HG03521 (cell line): ENCODE measurements around the gene TENM4.
A peak's percentile ranks its signal among the peaks of the same experiment; 100 is the strongest.
"Not testable (repeated sequence)": the region's sequence is repeated elsewhere in the genome, so short reads cannot be mapped to it uniquely, and the experiment has no call there.

Experiments used
- ATAC-seq: cut with Tn5 transposase; IDR thresholded peaks from one replicate; pipeline ENCODE4 v1.9.1; 2021; ENCODE audit warnings: mild to moderate bottlenecking, moderate library complexity; ENCODE audit not compliant: unreplicated experiment

The TENM4 gene

GRCh38 chr11:79227308-79227707, 213.5 kb downstream of the TENM4 start:
- ATAC-seq, result no peak

GRCh38 chr11:79226126-79226525, 214.7 kb downstream of the TENM4 start:
- no peak for ATAC-seq

GRCh38 chr11:79222163-79222562, 218.7 kb downstream of the TENM4 start:
- ATAC-seq, result not testable (repeated sequence)

GRCh38 chr11:79221444-79222130, 219.2 kb downstream of the TENM4 start:
- ATAC-seq, result no peak

- no peak for ATAC-seq
These were observed 220.7 kb downstream of the TENM4 start for GRCh38 chr11:79220171-79220570.

GRCh38 chr11:79219186-79220045, 221.4 kb downstream of the TENM4 start:
- no peak for ATAC-seq

- no peak for ATAC-seq
These were observed 228.1 kb downstream of the TENM4 start for GRCh38 chr11:79212741-79213190.

GRCh38 chr11:79209540-79210266, 231.1 kb downstream of the TENM4 start:
- no peak for ATAC-seq

GRCh38 chr11:79208126-79208525, 232.7 kb downstream of the TENM4 start:
- ATAC-seq, result peak; percentile 54

- ATAC-seq, result no peak
These were observed 233.9 kb downstream of the TENM4 start for GRCh38 chr11:79206951-79207350.

GRCh38 chr11:79205786-79206185, 235.0 kb downstream of the TENM4 start:
- ATAC-seq, result no peak

- no peak for ATAC-seq
These were observed 239.0 kb downstream of the TENM4 start for GRCh38 chr11:79201677-79202347.

- ATAC-seq, result no peak
These were observed 240.3 kb downstream of the TENM4 start for GRCh38 chr11:79200398-79201070.

- no peak for ATAC-seq
These were observed 241.0 kb downstream of the TENM4 start for GRCh38 chr11:79199729-79200354.

- ATAC-seq, result no peak
These were observed 242.0 kb downstream of the TENM4 start for GRCh38 chr11:79198898-79199250.

GRCh38 chr11:79198203-79198897, 242.5 kb downstream of the TENM4 start:
- ATAC-seq, result no peak

- no peak for ATAC-seq
These were observed 243.9 kb downstream of the TENM4 start for GRCh38 chr11:79196950-79197349.

GRCh38 chr11:79195209-79195608, 245.6 kb downstream of the TENM4 start:
- ATAC-seq, result no peak

- no peak for ATAC-seq
These were observed 247.0 kb downstream of the TENM4 start for GRCh38 chr11:79193663-79194310.
